NOMO-1 treated with DMSO at 0.1 percent for 48 hours (cell line): ENCODE data around the gene GRIK4.

Source experiments
- DNase-seq: peaks from one replicate; lab custom pipeline; 2025; ENCODE audit not compliant: unreplicated experiment; lab: John Stamatoyannopoulos, UW

GRIK4 gene

DNA sequence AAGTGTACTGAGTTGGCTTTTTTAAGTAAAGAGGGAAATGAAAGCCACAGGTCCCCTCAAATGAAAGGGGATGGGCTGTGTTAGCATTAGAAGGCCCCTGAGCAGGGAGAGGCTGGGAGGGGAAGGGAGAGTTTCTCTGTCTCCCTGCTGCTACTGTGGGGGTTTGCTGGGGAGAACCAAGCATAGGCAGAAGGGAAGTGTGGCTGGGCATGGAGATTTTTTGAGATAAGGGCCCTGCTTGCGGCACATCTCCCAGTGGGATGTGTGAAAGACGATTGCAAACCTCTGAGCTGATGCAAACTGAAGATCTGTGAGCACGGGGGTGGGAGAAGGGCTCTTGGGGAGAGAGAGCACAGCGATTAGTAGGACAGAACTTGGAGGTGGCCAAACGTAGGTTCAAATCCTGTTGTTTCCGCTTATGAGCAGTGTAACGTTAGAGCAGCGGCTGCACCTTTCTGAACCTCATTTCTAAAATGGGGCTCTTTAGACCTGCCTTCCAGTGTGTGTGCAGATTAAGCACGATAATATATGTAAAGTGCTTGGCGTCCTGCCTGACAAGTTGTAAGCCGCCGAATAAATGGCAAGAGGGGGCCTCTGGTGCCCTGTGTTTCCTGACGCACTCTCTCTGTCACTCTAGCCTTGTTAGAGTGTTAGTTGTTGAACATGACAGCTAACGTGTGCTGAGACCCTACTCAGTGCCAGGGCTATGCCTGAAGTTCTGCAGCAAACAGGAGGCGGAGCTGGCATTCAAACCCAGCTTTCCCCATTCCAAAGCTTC, 122.3 kb downstream of the GRIK4 start:
- no peak for DNase-seq

DNA sequence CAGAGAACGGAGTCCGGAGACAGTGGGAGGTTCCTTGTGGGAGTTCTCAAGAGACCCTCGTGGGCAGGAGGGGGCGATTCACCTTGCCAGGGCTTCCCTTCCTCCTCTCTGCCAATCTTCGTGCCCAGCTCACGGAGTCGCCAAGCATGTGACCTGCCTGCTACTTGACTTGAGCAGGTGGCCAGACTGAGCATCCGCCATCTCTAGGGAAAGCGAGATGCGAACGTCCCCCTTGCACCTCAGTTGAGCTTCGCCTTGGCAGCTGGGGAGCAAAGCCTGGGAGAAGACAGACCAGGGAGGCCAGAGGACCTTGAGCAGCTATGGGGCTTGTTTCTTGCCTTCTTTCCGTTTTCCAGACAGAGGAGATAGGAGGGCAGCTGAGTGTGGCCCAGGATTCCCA, 123.2 kb downstream of the GRIK4 start:
- no peak for DNase-seq

DNA sequence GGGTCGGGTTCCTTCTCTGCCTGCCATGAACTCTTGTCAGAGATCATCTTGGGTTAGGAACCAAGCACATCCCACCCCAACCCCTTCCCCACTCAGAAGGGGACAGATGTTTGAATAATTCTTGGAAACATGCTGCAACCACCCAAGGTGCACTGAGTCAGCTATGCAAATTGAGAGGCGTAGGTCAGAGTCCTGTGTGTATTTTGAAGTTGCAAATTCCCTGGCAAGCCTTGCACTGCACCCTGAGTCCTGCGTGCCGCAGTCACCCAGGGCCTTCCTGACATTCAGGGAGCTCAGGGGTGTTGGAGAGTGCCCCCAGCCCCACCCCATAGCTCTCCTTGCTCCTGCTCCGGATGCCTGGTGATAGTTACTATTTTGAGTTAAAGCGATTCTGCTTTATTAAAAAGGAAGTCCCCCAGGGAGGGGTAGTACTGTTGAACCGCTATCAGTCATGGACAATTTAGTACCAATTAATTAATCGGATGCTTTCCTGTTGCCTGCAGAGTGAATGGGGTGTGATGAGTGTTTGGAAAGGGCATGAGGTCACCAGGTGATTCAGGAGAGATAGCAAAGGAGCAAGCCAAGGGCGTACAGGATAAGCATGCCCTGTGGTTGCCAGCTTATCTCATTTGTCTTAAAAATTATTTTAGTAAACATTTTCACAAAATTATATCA, 123.7 kb downstream of the GRIK4 start:
- no peak for DNase-seq

DNA sequence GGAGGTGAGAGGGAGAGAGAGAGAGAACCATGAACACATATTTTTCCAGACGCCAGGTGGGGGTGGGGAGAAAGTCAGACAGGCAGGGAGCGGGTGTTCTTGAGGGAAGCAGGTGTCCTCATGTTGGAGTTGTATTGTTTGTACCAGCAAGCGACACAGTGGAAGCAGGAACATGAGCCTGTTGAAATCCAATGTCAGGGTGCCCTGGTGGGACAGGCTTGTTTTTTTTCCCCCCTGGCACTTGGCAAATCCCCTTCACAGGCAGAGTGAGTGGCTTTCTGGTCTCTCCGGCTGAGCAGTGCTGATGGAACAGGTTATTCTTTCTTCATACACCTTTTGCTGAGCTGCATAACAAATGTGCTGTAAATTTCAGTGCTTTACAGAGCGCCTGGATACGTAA, 125.6 kb downstream of the GRIK4 start:
- DNase-seq, result no peak

DNA sequence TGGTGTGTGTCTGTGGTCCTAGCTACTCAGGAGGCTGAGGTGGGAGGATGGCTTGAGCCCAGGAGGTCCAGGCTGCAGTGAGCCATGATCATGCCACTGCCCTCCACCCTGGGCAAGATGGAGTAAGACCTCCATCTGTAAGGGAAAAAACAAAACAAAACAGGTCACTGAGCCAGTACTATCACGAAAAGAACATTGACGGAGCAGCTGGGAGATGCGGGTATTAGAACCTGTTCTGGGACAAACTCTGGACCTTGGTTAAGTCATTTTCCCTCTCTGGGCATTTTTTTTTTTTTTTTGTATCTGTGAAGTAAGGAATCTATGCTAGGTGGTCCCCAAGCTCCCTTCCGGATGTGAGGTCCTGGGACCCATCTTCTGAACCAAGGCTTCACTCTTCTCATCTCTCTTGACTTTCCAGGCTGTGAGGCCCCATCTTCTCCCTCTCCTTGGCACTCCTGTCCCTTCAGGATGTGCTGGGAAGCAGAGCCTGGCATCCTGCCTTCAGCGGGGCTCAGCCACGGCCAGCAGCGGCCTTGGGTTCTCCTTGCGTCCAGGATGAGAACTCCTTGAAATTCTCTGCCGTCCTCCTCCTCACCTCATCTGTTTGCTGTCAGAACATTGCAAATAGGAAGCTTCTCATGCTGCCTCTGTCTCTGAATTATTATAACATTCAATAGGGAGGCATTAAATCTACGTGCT, 130.8 kb downstream of the GRIK4 start:
- DNase-seq, result no peak

DNA sequence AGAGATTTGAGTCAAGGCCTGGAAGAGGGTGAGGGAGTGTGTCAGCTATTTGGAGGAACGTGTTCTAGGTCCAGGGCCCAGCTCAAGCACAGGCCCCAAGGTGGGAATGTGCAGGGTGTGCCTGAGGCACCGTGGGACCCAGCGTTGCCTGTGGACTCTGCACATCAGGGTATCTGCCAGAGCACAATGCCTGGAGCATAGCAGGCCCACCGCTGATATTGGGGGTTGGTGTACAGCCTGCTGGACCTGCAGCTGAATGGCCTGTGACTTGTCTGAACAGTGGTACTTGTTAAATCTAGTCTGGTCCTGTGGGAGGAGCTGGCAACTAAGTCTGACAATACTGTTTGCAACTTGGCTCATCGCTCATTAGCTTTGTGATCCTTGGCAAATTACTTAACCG, 131.7 kb downstream of the GRIK4 start:
- DNase-seq, result no peak

DNA sequence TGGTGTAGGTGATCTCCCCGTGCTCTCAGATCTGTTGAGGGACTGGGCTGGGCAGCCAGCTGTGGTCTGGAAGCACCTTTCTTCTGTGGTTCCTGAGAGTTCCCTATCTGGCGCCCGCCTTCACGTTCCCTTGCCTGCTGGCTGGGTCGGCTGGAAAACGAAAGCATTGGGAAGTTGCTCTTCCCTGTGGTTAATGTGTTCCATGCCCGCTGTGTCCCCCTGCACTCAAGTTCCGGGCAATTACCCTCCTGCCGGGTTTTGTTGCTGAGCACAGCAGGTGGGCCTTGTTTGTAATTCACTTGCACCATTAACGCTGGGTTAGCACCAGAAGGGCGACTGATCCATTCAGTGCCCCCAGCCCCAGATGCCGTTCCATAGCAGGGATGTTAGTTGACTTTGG, 134.1 kb downstream of the GRIK4 start:
- DNase-seq, result no peak

DNA sequence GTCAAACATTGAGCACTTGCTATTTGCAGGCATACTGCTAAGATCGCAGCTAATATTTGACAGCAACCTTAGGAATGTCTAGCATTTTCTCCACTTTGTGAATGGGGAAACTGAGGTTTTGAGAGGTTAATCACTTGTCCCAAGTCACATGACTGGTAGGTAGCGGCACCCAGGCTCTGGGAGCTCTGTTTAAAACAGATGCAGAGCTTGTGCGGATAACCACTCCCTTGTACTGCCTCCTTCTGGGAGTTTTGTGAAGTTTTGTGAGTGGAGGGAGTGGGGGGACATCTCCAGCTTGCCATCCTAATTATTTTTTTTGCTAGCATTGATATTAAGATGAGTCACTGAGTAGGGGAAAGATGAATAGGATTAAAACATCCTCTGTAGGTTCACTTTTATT, 134.7 kb downstream of the GRIK4 start:
- DNase-seq, result no peak

DNA sequence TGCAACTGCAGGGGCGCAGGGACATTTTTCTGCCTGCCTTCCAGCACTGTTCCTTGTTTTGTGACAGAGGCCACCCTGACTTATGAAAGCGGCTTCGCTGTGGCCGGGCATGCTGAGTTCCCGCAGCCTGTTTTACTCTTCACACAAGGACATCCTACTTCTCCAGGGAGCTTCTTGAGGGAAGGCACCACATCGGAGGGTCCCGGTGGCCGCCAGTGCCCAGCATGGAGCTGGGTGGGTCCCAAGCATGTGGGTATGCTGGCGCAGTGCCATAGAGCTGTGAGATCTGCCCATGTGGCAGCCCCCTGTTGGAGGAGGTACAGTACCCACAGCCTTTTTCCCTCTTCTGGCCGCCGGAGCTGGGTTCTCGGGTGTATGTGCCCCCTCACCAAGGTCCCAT, 136.1 kb downstream of the GRIK4 start:
- no peak for DNase-seq

DNA sequence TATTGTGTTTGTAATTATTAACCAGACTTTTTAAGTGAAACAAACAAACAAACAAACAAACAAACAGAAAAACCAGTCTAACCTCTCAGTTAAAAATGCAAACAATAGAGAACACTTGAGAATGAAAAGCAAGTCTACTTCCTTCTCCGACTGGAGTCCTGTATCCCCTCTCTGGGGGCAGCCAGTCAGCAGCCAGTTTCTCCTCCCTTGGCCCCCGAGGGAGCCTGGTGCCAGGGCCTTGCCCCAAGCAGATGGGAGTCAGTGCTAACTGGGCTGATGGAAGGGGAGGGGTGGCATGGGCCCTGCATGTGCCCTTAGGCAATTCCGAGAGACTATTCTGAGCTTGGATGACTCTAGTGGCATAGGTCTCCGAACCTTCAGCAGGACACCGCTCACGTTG, 137.2 kb downstream of the GRIK4 start:
- no peak for DNase-seq

DNA sequence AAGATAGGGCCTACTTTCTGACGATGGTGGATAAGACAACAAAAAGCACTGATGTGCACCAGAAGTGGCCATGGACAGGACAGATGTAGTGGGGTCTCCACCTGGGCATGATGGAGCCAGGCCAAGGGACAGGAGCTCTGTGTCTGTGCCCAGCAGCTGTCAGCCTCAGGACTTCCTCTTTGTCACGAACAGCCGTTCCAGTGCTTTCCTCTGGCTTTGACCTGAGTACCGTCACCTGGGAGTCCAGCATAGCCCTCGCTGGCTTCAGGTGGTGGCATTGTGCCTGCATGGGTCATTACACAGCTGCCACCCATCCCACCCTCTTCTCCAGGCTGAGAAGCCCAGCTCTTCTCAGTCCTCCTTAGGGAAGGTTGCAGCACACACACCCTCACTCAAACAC, 137.8 kb downstream of the GRIK4 start:
- DNase-seq, result no peak

DNA sequence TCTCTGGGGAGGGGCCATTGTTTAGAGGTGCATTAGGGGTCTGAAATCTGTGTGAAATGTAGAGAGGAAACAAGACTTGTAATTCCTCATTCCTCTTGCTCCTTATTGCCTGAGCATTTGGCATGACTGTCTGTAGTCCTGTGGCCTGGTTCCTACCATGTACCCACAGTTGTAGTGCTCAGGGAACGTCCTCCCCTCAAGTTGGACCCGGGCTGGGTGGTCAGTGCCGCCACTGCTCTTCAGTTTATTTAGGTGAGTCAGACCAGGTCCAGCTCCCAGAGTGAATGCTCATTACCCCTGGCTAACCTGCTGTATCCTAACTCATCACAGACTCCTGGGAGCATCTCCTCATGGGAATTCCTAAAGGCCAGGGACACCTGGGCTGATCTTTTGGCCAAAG, 139.8 kb downstream of the GRIK4 start:
- DNase-seq, result no peak

DNA sequence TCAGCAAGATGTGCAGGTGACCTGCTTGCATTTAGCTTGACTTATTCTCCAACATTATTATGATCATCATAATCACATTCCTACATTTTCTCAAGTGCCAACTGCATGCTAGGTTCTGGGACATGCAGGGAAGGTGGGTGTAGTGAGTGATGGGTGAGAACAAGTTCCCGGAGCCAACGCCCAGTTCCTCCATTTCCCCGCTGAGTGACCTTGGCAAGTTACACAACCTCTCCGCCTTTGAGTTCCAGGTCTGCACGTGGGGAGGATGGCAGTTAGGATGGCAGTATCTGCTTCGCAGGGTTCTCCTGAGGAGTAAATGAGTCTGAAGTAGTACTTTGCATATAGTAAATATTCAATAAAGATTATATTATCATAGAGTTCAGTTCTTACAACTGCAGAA, 140.3 kb downstream of the GRIK4 start:
- DNase-seq, result no peak

DNA sequence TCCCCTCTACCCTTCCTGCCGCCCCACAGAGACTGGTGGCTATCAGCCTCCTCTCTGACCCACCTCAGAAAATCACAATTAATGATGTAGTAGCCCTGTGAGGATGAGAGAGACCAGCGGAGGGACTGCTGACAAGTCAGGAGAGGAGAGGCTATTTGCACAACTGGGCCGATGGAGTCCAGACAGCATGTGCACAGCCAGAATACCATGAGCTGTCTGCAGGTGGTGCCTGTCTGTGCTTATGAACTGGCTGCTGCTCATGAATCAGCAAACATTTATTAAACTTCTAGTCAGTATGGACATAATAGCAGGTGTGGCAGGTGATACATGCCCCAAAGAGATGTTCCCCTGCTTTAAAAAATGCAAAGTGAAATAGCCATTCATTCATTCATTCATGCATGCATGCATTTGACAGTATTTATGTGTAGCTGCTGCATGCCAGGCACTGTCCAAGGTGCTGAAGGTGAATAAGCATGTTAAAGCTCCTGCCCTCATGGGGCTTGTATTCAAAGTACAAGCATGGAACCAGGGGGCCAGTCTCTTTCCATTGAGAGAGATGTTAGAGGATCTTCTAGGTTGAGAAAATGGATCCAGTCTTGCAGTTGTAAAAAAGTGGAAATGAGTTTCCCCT, 141.3 kb downstream of the GRIK4 start:
- no peak for DNase-seq

DNA sequence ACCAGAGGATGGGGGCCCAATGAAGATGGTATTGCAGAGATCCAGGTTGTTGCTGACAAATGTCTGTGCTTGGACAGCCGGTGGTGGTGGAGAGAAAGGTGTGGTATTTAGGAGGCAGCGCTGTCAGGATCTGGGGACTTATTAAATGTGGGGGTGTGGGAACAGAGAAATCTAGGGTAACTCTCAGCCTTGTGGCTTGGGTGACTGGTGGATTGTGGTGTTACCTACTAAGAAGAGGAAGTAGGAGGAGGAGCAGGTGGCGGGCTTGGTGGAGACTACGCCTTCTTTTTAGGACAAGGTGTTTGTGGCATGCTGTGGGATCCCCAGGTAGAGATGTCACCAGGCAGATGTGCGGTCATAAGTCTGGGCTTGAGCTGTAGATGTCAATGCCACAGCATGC, 144.0 kb downstream of the GRIK4 start:
- no peak for DNase-seq

DNA sequence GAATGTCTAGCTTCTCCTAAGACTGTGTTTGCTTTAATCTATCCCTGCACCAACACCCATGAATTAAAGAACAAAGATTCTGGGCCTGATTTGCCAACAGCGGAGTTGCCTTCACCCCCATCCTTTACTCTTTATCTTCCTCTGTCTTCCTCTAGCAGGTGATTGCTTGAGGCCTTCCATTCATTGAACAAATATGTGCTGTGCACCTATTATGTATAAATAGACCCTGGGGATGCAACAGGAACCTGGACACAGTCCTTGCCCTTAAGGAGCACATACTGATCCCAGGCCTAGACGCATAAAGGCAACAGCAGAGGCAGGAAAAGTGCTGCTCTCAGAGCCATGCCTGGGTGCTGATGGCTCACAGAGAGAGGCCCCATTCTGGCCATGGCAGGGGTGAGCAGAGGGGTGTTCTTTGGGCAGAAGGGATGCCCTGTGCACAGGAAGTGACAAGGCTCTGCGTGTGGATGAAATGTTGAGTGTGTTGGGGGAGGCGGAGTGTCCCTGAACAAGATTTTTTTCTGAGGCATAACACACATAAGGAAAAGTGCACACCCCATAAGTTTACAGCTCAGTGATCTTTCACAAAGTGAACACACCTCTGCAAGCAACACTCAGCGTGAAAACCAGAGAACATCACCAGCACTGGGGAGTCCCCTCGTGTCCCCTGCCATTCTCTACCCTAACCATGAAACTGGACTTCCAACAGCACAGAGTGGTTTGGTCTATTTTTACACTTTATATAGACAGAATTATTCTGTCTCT, 145.9 kb downstream of the GRIK4 start:
- DNase-seq, result no peak

DNA sequence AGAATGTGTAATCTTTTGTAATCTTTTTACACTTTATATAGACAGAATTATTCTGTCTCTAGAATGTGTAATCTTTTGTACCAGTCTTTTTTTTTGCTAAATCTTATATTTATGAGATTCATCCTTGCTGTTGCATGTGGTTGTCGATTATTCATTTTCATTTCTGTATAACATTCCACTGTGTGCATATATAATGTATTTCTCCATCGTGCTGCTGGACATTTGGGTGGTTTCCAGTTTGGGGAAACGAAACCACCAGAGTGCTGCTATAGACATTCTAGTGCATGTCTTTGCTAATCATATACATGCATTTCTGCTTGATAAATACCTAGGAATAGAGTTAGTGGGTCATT, 146.5 kb downstream of the GRIK4 start:
- peak; percentile 70 for DNase-seq

DNA sequence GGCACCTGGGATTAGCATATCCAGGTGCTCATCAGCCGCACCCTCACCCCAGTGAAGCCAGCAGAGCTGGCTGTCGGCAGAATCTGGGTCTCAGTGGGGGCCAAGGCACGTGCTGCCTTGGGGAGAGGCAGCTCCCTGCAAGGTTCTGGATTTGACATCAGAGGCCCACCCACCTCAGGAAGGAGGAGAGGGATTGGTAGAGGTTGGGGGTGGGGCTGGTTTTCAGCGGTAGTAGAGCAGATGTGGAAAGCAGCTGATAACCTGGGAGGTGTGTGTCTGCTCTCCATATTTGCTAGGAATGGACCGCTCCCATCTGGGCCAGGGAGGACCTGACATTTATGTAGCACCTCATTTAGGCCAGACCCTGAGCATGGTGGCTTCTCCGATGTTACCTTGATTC, 147.5 kb downstream of the GRIK4 start:
- no peak for DNase-seq

DNA sequence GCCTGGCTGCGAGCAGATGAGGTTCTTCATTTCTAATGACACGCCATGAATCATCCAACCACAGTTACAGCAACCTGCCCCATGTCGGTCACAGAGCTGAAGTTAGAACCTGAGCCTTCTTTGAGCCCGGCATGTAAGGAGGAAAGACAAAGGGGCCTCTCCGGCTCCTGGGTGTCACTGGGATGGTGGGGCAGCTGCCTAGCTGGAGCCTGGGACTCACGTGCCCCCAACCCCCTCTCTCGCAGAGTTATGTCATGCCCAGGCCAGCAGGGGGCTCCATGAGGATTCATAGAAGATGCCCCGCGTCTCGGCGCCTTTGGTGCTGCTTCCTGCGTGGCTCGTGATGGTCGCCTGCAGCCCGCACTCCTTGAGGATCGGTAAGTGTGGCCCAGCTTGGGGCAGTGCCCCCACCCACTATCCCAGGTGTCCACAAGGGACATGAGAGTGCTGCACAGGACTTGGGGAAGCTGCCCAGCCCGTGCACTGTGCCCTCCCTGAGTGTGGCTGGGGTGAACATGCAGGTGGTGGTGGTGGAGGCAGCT, 148.5 kb downstream of the GRIK4 start:
- DNase-seq, result peak; percentile 74

DNA sequence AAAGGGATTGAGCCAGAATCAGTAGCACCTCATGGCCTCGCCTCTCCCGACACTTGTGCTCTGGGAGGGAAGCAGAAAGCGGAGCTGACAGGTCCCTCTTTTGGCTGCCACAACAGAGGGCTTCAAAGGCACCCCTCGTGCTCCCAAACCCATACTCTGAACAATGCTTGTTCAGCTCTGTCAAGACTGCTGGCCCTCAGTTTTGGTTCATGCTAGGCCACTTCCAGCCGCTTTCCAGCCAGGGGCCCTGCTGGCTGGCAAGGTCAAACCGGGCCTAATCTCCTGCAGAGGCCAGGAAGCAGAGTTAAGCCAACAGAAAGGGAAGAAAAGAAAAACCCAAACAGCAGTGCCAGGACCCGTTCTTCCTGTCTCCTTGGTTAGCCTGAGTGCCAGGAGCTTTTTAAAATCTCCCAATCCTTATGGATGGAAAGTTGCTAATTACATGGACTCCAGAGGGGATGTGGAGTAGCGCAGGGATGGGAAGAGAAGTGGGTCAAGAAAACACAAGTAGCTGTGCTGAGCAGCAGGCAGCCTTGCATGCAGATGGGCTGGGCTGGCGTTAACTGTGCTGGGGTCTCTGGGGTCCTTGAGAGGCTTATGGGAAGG, 150.6 kb downstream of the GRIK4 start:
- DNase-seq, result no peak
